ENCODE measurements around the gene MYL5.
"Not testable (repeated sequence)": the region's sequence is repeated elsewhere in the genome, so short reads cannot be mapped to it uniquely, and the experiment has no call there.

Gene MYL5, protein sequence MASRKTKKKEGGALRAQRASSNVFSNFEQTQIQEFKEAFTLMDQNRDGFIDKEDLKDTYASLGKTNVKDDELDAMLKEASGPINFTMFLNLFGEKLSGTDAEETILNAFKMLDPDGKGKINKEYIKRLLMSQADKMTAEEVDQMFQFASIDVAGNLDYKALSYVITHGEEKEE

DNA sequence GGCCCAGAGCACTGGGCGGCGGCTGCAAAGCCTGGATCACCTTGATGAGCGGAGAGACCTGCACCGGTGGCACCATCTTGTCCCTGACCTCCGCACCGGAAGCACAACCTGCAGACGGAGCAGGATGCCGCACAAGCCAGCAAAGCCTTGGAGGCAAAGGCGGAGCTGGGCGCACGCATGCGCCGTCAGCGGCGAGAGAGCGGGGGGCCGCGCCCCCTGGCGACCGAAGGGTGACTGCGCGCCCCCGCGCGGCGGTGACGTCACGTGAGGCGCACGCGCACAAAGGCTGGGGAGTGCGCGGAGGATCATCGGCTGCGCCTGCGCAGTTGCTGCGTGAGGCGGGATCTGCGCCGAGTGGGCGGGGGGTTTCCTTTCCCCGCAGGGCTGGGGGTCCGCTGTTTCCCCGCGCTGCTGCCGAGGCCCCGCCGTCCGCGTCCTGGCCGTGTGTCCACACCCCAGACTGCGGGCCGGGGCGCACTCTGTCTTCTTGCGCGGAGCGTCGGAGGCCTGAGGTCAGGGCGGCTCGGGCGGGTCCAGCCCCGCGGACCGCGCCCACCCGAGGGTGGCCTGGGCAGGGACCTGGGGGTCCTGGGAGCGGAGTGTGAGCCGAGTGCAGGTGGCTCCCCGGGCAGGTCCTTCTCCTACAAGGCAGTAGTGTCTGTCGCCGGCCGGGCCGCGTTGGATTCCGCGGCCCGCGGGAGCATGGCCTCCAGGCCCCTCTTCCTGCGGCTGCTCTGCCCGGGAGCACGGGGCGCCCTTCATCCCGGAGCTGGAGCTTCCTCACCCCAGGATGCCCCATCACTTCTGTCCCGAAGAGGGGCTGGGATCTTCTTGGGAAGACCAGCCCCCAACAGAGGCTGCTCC, at the start of gene MYL5, which contains the start of gene ATP5ME:
Gene MYL5 (plus strand): TSS at position 371 of the 864 bp plus-strand sequence. CDS start 3,485 bp downstream, outside the sequence.
Gene ATP5ME (minus strand): TSS at position 105 of the 864 bp plus-strand sequence. CDS start 29 bp downstream, at position 76.
- peak; percentile 9 to 86 for DNase-seq

DNA sequence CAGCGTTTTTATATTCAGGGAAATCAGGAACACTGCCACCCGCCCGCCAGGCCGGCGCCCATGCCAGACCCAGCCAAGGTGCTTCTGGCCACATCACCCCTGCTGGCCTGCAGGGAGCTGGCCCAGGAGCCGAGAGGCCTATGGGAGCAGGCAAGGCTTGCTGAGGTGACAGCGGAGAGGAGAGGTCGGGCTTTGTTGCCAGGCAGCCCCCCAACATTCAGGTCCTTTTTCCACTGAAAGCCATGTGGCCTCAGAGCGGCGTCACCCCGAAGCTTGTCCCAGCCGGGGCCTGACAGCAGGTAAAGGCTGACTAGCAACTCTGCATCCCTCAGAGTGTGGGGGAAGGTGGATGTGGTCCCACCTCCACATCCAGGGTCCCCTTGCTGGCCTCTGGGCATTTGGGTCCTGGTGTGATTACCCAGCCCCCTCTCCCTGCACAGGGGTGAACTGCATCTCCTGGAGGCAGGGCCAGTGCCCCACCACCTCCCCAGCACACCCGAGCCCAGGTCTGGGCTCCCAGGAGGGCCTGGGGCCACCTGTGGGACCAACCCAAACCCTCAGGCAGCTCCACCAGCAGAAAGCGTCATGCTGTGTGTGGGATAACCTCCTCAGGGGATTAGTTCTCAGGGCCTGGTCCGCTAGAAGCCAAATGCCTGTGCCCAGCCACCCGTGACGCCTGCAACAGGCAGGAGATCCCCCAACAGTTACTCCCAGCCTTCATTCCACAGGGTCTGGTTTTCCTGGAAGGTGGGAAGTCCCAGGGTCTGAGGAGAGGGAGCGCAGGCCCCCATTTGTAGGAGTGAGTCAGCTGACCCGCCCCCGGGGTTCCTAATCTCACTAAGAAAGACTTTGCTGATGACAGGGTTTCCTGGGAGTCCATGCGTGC, 49.4 kb upstream of the MYL5 start, which contains the start of gene PDE6B:
Gene PDE6B (plus strand): TSS at position 869 of the 886 bp plus-strand sequence. CDS start 54 bp downstream, outside the sequence.
- DNase-seq, result no peak

DNA sequence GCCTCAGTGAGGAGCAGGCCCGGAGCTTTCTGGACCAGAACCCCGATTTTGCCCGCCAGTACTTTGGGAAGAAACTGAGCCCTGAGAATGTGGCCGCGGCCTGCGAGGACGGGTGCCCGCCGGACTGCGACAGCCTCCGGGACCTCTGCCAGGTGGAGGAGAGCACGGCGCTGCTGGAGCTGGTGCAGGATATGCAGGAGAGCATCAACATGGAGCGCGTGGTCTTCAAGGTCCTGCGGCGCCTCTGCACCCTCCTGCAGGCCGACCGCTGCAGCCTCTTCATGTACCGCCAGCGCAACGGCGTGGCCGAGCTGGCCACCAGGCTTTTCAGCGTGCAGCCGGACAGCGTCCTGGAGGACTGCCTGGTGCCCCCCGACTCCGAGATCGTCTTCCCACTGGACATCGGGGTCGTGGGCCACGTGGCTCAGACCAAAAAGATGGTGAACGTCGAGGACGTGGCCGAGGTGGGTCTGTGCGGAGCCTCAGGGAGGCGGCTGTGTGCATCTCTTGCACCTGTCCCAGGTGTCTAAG, 48.6 kb upstream of the MYL5 start:
- no peak for DNase-seq

DNA sequence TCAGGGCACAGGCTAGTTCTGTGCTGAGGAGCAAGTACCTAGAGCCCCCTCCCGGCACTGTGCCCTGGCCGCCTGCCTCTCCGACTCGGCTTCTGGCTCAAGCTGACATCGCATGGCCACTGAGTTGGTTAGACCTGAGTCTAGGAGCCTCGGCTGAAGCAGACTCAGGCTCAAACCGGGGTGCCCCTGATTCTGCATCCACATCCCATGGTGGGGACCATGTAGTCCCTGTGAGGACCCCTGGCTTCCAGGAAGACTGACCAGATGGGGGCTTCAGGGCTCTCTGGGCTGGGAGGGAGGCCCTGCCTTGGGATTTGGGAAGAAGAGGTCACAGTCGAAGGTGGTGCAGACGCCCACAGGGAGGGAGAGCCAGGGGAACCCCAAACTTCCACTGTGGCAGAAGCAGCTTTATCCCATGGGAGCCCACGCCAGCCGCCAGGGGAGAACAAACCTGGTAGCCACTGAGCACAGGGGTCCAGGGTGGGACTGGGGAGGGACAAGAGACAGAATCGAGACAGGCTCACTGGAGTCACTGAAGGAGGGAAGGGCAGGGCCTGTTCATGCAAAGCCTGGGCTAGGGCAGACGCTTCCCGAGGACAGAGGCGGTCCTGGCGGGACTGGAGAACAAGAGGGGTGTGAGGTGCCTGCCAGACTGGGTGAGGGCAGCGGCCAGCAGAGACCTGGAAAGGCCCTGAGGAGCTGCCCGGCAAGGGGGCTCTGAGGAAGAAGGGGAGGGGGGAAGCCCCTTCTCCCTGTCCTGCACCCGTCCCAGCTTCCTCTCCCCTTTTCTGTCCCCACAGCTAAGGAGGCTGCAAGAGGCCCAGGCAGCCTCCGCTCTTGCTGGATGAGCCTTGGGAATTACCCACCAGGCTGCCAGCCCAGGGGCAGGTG, 47.9 kb upstream of the MYL5 start:
- DNase-seq, result no peak

DNA sequence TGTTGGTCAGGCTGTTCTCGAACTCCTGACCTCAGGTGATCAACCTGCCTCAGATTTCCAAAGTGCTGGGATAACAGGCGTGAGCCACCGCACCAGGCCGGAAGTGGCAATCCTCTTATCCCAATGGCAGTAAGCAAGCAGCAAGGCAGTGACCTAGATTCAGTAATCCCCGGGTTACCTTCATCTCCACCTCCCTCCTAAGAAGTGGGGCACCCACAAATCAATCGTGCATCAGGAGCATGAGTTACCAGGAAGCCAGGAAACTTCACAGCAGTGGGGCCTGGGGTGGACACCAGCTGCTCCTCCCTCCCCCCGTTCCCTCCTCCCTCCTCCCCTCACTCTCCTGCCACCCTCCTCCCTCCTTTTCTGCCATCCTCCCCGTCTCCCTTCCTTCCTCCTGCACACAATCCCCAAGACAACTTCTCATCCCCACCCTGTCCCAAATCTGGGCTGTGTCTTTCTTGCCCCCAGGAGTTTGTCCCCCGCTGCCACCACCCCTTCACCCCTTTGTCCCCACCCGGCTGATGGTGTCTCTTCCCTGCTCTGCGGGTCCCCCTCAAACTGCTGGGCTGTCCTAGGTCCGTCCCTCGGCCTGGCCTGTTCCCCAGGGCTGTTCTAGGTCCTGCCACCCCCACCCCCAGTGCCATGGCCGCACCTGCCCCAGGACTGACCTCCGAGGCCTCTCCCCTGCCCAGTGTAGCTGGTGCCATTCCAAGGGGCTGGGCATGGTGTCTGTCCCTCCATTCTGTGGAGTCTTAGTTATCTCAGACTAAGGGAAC, 46.8 kb upstream of the MYL5 start:
- DNase-seq, result no peak

DNA sequence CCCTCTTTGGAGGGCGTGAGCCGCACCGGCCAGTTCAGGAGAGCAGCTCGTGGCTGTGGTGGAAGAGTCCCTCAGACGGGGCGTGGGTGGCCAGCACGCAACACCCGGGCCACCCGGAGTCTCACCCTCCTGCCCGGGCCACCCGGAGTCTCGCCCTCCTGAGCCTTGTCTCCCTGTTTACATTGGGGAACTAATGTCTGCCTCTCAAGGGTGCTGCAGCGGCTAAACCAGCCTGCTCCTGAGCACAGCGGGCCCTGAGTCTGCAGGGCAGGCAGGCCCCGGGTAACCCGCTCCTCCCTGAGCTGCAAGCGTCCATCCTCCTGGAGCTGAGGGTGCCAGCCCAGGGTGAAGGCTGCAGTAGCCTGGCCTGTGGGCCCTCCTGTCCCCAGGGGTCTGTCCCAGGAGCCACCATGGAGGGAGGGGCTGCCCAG, 46.0 kb upstream of the MYL5 start:
- no peak for DNase-seq

DNA sequence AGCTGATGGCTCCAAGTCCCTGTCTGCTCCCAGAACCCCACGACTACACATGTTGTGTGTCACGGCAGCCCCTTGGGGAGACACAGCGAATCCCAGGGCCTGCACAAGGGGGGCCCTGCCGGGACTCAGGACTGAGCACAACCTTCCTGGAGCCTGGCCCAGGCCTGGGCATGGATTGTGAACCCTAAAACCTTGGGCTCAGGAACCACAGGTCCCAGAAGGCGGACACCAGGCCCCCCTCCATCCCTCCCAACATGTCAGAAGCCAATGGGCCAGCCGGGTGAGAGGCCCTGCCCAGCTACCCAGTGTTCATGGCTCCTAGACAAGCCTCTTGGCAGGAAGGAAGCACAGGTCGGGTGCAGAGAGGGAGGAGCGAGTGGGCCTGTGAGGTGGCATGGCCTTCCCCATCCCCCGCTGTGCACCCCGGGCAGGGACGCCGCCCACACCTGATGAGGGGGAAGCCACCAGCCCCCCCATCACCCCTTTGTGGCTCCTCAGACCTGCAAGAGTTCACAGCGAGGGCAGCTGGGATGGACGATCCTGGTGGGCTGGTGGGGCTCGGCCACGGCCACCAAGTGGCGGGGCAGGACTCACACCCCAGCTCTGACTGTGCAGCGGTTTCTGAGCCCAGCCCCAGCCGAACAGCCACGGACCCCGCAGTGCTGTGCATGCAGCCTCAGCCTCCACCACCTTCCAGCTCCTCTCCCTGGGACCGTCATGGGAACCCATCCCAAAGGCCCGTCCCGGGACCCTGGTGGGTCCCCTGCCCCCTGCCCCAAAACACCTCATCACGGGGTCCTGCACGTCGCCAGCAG, 45.3 kb upstream of the MYL5 start:
- no peak for DNase-seq

DNA sequence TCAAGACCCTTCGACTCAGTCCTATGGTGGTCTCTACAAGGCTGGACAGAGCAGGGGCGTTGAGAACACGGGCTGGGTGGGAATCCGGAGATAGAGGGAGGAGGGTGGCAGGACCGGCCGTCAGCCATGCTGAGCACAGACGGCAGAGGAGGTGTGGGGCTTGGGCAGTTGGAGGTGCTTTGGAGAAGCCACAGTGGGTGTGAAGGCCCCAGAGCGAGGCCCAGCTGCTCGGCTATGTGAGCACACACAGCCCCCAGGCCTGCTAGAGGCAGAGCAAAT, 44.8 kb upstream of the MYL5 start:
- no peak for DNase-seq

DNA sequence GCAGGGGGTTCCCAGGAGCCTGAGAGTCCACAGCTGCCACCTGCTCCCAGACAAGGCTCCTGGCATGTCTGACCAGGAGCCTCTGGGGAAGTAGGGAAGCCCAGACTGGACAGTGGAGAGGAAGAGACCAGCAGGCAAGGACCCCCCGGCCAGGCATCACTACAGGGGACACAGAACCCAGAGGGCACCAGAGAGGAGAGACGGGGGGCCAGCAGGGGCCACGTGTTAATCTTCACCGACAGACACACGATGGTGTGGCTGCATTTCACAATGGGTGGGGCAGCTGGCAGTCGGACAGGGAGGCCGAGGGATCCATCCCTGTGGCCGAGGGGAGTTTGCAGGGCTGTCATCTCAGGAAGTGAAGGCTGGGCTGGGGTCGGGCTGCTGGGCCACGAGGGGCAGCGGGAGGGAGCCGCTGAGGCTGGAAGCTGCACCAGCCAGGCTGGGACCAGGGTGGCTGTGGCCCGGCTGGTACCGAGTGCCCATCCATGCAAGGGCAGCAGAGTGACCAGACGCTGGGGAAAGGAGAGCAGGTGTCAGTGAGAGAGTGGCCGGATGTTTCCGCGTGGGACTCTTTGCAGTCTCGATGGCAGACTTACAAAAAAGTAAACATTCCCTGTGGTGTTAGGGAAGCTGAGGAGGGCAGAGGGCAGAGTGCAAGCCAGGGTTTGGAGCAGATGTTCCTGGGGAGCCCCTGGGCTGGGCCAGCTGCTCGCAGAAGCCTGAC, 44.3 kb upstream of the MYL5 start:
- no peak for DNase-seq

DNA sequence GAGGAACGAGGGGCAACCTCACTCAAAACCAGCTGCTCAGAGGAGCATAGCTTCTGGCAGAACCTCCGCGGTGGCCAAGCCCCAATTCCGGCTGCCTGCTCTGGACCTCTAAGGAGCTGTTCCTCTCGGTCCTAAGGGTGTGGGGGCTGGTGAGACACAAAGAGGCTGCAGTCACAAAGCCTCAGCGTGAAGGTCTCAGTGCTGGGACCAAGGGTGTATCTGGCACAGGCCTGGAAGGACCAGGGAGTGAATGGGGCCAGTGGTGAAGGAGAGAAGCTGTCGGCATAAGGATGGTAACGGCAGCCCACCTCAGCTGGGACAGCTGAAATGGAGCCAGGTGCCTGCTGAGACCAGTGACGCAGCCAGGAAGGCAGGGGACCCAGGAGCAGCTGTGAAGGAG, 43.7 kb upstream of the MYL5 start:
- DNase-seq, result no peak

DNA sequence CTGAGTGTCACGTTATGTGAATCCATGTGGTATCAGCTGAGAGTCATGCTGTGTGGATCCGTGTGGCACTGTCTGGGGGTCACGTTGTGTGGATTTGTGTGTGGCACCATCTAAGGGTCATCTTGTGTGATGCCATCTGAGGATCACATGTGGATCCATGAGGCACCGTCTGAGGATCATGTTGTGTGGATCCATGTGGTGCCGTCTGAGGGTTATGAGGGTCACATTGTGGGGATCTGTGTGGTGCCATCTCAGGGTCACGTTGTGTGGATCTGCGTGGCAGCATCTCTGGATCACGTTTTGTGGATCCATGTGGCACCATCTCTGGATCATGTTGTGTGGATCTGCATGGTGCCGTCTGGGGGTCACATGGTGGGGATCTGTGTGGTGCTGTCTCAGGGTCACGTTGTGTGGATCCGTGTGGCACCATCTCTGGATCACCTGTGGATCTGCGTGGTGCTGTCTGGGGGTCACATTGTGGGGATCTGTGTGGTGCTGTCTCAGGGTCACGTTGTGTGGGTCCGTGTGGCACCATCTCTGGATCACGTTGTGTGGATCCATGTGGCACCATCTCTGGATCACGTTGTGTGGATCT, 42.0 kb upstream of the MYL5 start:
- DNase-seq, result no peak

DNA sequence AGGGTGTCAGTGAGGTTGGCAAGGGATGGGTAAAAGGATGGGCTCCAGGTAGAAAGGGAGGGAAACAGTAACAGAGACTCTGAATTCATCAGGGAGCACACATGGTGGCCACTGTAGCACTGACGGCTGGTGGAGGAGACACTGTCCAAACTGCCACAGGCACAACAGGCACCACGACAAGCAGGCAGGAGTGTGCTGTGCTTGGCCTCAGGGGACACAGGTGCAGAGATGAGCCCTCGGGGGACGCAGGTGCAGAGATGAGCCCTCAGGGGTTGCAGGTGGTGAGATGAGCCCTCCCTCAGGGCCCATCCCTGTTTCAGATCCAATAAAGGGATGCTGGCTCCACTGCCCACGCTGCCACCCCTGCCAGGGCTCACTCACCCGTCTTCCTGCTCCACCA, 41.4 kb upstream of the MYL5 start:
- no peak for DNase-seq

DNA sequence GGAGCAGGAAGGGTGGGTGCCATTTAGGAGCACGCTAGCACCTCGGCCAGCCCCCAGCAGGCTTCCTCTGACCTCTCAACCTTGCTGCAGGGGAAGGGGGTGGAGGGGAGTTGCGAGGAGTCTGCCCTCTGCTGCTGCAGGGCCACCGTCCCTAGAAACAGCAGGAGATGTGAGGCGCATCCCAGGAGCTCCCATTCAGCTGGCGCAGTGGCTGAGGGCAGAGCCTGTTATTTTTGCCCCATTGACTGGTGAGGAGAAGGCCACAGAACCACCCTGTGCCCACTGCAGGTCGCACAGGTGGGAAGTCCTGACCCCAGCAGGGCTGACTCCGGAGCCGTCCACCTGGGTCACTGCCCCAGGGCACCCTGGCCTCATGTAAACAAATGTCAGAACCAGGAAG, 40.9 kb upstream of the MYL5 start:
- no peak for DNase-seq

DNA sequence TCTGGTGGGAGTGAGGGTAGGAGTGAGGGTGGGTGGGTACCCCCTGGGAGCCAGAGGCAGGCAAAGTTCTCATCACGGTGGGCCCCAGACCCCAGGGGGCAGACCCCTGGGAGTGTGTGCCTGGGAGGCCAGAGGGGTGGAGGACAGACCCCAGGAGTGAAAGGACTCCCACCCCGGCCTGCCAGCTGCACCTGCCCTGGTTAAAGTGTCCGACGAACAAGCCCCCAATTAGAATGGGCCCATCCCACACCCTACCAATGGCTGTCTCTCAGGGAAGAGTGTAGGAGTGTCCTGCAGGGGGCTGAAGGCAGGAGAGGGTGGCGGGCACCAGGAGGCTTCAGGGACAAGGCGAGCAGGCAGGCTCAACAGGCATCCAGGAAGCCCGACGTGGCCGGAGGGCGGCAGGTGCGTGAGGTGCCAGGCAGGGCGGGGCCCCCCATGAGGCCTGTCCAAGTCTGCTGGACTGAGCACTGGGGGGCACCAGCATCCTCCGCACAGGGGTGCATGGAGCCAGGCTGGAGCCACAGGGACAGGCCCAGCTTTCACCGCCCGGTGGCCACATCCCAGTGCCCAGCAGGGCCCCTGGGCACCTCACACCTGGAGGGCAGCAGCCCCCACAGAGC, 40.3 kb upstream of the MYL5 start:
- DNase-seq, result no peak

DNA sequence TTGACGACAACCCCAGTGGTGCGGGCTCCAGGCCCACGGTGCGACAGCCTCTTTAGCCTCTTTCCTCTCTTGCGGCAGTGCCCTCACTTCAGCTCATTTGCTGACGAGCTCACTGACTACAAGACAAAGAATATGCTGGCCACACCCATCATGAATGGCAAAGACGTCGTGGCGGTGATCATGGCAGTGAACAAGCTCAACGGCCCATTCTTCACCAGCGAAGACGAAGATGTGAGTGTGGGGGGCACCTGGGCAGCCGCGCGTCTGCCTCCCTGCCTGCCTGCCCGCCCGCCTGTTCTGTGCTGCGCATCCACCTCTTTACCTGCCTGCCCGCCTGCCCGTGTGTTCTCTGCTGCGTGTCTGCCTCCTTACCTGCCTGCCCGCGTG, 39.8 kb upstream of the MYL5 start:
- DNase-seq, result no peak

DNA sequence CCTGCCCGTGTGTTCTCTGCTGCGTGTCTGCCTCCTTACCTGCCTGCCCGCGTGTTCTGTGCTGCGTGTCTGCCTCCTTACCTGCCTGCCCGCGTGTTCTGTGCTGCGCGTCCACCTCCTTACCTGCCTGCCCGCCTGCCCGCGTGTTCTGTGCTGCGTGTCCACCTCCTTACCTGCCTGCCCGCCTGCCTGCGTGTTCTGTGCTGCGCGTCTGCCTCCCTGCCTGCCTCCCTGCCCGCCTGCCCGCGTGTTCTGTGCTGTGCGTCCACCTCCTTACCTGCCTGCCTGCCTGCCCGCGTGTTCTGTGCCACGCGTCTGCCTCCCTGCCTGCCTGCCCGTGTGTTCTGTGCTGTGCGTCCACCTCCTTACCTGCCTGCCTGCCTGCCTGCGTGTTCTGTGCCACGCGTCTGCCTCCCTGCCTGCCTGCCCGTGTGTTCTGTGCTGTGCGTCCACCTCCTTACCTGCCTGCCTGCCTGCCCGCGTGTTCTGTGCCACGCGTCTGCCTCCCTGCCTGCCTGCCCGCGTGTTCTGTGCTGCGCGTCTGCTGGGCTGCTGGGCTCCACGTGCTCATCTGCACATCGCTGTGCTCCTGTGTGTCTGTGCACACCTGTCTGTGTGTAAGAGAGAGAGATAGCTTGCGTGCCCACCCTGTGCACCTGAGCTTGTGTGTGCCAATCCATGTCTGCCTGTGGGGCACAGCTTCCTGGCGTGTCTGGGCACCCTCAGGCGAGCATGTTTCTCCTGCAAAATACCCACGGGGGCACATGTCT, 39.1 kb upstream of the MYL5 start:
- not testable (repeated sequence) for DNase-seq

DNA sequence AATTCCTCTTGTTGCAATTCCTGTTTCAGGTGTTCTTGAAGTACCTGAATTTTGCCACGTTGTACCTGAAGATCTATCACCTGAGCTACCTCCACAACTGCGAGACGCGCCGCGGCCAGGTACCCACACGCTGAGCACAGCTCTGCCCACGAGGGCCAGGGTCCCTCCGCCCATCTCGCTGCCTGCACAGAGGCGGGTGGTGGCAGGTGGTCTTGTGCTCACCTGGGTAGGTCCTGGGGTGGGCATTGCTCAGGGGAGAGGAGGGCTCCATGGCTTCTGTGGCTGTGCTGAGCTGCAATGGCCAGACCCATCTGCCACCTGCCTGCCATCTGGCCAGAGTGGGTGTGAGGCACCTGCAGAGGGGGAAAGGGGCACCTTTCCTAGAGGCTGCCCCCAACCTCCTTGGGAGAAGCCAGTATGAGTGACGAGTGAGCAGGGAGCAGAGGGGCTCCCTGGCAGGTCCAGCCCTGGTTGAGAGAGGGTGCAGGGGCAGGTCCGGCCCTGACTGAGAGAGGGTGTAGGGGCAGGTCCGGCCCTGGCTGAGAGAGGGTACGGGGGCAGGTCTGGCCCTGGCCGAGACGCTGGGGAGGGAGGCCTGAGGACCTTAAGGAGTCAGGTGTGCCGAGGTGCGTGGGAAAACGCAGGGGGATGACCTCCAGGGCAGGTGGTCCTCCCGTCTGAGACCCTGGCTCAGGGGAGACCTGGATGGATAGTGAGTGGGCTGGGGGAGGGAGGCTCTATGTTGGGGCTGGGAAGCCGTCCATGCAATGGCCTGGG, 38.3 kb upstream of the MYL5 start:
- DNase-seq, result no peak
